ENCODE data around the gene HINT3.
A peak's percentile ranks its signal among the peaks of the same experiment; 100 is the strongest.
"Not testable (repeated sequence)": the region's sequence is repeated elsewhere in the genome, so short reads cannot be mapped to it uniquely, and the experiment has no call there.

HINT3 gene

DNA sequence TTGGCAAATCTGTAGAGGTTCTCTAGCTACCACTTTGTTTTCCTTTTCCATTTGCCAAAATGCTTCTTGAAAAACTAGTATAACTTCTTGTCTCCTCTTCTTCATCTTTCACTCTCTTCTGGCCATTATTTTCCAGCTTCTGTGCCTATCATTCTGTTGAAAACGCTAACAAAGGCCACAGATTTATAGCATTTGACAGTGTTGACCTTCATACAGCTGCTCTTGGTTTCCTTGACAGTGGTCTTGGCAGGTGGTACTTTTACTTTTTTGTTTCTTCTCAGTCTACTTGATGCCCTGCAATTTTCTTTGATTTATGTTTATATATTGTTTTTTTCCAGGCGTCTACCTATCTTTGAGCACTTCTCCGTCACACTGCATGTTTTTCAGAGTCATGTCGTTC is 53.5 kb downstream of the HINT3 start:
- DNase-seq, result peak; percentile 93

- DNase-seq, result no peak
These were observed 59.3 kb downstream of the HINT3 start for GRCh38 chr6:126015863-126016262.

DNA sequence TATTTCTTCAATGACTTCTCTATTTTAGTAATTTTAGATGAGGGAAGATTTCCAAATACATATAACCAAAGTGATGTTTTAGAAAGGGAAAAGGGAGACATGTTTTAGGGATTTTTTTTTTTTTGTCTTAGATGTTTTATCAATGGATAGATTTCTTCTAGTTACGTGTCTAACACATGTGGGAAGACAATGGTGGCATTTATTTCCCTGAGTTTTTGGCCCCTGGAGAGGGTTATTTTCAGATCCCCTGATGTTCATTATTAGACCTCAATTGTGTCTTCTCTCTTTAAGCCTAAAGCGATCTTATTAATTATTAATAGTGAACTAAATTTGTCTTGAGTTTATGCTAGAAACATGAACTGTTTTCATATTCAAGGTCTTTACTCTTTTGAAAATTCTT is 60.0 kb downstream of the HINT3 start:
- DNase-seq, result no peak

- DNase-seq, result no peak
These were observed 61.1 kb downstream of the HINT3 start for GRCh38 chr6:126017668-126018067.

DNA sequence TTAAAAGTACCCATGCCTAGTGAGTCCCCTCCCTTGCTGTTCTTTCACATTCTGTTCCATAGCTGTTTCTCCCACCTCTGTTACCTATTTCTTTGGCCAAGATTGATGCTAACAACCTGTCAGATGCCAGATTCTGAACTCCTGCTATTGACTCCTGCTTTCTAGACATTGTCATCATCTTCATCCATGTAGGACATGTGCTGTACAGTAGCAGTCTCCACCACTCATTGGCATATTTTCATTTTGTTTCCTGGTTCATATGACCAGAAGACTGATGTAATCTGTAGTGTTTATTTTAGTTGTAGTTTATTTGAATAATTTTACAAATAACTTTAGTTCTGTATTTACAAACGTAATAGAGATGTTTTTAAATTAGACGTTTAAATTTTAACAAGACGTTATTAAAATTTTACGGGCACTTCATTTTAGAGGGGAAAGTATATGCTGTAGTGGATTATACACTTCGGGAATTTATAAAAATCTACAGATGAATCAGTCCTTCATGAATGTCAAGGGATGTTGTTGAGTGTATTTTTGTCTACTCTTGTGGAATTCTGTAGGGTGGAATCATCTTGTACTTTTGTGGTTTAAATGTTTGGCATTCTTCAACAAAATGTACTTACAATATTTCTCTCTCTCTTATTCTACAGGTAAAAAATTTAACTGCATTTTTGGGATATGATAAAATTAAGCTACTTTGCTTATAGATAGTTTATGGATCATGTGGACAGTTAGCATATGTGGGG is 63.9 kb downstream of the HINT3 start:
- no peak for DNase-seq

- DNase-seq, result not testable (repeated sequence)
These were observed 66.9 kb downstream of the HINT3 start for GRCh38 chr6:126023474-126023873.

- DNase-seq, result no peak
These were observed 69.4 kb downstream of the HINT3 start for GRCh38 chr6:126026001-126026400.

DNA sequence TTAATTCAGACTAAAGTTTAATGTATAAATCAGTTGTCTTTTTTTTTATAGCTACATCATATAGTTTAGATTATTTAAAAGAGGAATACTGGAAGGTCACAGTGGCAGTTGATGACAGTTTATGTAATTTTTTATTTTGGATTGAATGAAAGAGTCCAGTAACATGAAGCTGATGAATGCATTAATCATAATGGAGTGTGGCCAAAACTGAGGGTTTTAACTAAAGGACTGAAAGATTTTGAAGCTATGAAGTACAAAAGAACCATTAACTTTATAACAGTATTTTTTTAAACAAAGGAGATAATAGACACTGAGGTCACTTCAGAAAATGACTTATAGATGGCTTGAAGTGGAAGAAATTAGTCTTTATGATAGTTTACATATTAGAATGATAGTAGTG is 71.0 kb downstream of the HINT3 start:
- DNase-seq, result no peak

Data from NCI-H2227 treated with DMSO at 0.1 percent for 48 hours (cell line).